Stimulated activated CD4-positive, alpha-beta T cell treated with anti-CD3 and anti-CD28 coated beads, Interleukin-2, amount 100 ng/mL, for 48 hours (primary cell): ENCODE measurements around the gene SMIM8.

Experiments used
- DNase-seq, 2 donors: peaks; one replicate each; pipeline ENCODE4 v3.0.0-alpha.2; 2020

The SMIM8 gene

GRCh38 chr6:87336367-87336766 is 14.0 kb downstream of the SMIM8 start:
- DNase-seq: no peak

- no peak for DNase-seq
Observed at GRCh38 chr6:87340230-87340629, 17.8 kb downstream of the SMIM8 start.

GRCh38 chr6:87341158-87341557 is 18.8 kb downstream of the SMIM8 start:
- DNase-seq: no peak

GRCh38 chr6:87341899-87342298 is 19.5 kb downstream of the SMIM8 start:
- DNase-seq: no peak

- no peak for DNase-seq
Observed at GRCh38 chr6:87342829-87343228, 20.4 kb downstream of the SMIM8 start.

GRCh38 chr6:87344731-87345130 is 22.3 kb downstream of the SMIM8 start, which contains the start of gene C6orf163:
C6orf163 (plus strand) TSS chr6:87344813; CDS start chr6:87345100, 287 bp downstream.
- DNase-seq: no peak

- no peak for DNase-seq
Observed at GRCh38 chr6:87346700-87347099, 24.3 kb downstream of the SMIM8 start.

- no peak for DNase-seq
Observed at GRCh38 chr6:87349896-87350295, 27.5 kb downstream of the SMIM8 start.

- no peak for DNase-seq
Observed at GRCh38 chr6:87350516-87350915, 28.1 kb downstream of the SMIM8 start.

- DNase-seq: no peak
Observed at GRCh38 chr6:87351583-87351982, 29.2 kb downstream of the SMIM8 start.

GRCh38 chr6:87356181-87356580 is 33.8 kb downstream of the SMIM8 start:
- no peak for DNase-seq

GRCh38 chr6:87357479-87358196 is 35.2 kb downstream of the SMIM8 start:
- no peak for DNase-seq

- no peak for DNase-seq
Observed at GRCh38 chr6:87364602-87365252, 42.3 kb downstream of the SMIM8 start.

GRCh38 chr6:87366072-87366827 is 43.9 kb downstream of the SMIM8 start:
- no peak for DNase-seq

GRCh38 chr6:87366899-87367298 is 44.5 kb downstream of the SMIM8 start:
- no peak for DNase-seq

- no peak for DNase-seq
Observed at GRCh38 chr6:87373377-87373776, 51.0 kb downstream of the SMIM8 start.

GRCh38 chr6:87375315-87375714 is 52.9 kb downstream of the SMIM8 start:
- no peak for DNase-seq

GRCh38 chr6:87376643-87377042 is 54.3 kb downstream of the SMIM8 start:
- no peak for DNase-seq

GRCh38 chr6:87378947-87379346 is 56.6 kb downstream of the SMIM8 start:
- no peak for DNase-seq

- no peak for DNase-seq
Observed at GRCh38 chr6:87382861-87383260, 60.5 kb downstream of the SMIM8 start.

GRCh38 chr6:87384038-87384437 is 61.6 kb downstream of the SMIM8 start:
- no peak for DNase-seq

- DNase-seq: no peak
Observed at GRCh38 chr6:87384449-87384848, 62.1 kb downstream of the SMIM8 start.

GRCh38 chr6:87391334-87391733 is 68.9 kb downstream of the SMIM8 start:
- DNase-seq: no peak
